K562 (cell line): ENCODE data around the gene DDR1. TPM values are rescaled to one million over a fixed set of nuclear protein-coding genes. Genes with fewer than 3 reads are reported as not detected.

Source experiments
- ADNP ChIP-seq: fragments of 200-800 bp; sonication (Bioruptor generic); IDR thresholded peaks from 2 replicates; pipeline ENCODE4 v1.6.1; 2016; ENCODE audit warnings: missing genetic modification characterization, missing compliant biosample characterization
- ARID3A ChIP-seq: IDR thresholded peaks from 2 replicates; pipeline ENCODE4 v1.6.1; 2012; ENCODE audit warnings: low read depth, low read length, improper control_type of control experiment, borderline replicate concordance
- CBX1 ChIP-seq: sonication (generic); IDR thresholded peaks from 2 replicates; pipeline ENCODE4 v1.6.1; 2016; ENCODE audit warnings: antibody characterized with exemption, low read depth, mild to moderate bottlenecking
- CREB3 ChIP-seq: fragments of 450-650 bp; conservative IDR thresholded peaks from 2 replicates; pipeline ENCODE4 v1.6.1; 2016; ENCODE audit warnings: missing genetic modification characterization, low read depth, mild to moderate bottlenecking, missing compliant biosample characterization, moderate library complexity
- CREB5 ChIP-seq: fragments of 250-450 bp; sonication (Bioruptor Pico); IDR thresholded peaks from 2 replicates; pipeline ENCODE4 v1.5.0; 2020; ENCODE audit warnings: mild to moderate bottlenecking
- FOSL1 ChIP-seq: fragments of 200-800 bp; sonication (Bioruptor generic); conservative IDR thresholded peaks from 2 replicates; pipeline ENCODE4 v1.6.1; 2016; ENCODE audit warnings: missing genetic modification characterization, missing compliant biosample characterization
- IRF1 ChIP-seq: sonication (generic); formaldehyde crosslinking; IDR thresholded peaks from 2 replicates; pipeline ENCODE4 v1.8.0; 2022; ENCODE audit warnings: missing genetic modification reagents, mild to moderate bottlenecking, borderline replicate concordance
- KAT7 ChIP-seq: sonication (generic); formaldehyde crosslinking; IDR thresholded peaks from 2 replicates; pipeline ENCODE4 v1.8.0; 2022; ENCODE audit warnings: missing genetic modification reagents, mild to moderate bottlenecking, borderline replicate concordance
- MTA3 ChIP-seq: fragments of 450-650 bp; formaldehyde crosslinking; IDR thresholded peaks from 2 replicates; pipeline ENCODE4 v1.6.1; 2017; ENCODE audit warnings: mild to moderate bottlenecking, borderline replicate concordance
- NR2C2 ChIP-seq, 2 experiments: fragments of 200-800 bp in 1 of 2; sonication (Bioruptor generic) in 1 of 2; sonication (generic) in 1 of 2; formaldehyde crosslinking in 1 of 2; IDR thresholded peaks; 2 replicates each; pipeline versions ENCODE4 v1.6.1 to v1.8.0; 2016 to 2022; ENCODE audit warnings: mild to moderate bottlenecking in 1 of 2, missing compliant biosample characterization in 1 of 2, missing genetic modification characterization in 1 of 2, missing genetic modification reagents in 1 of 2
- RAD51 ChIP-seq: fragments of 450-650 bp; IDR thresholded peaks from 2 replicates; pipeline ENCODE4 v1.7.1; 2016; ENCODE audit warnings: low read depth, mild to moderate bottlenecking, borderline replicate concordance
- RBM15 ChIP-seq: fragments of 200-400 bp; formaldehyde crosslinking; IDR thresholded peaks from 2 replicates; pipeline ENCODE4 v1.6.1; 2018; ENCODE audit warnings: mild to moderate bottlenecking, low read length, moderate library complexity; ENCODE audit not compliant: insufficient read depth
- SIRT6 ChIP-seq: IDR thresholded peaks from one replicate; pipeline ENCODE4 v1.6.1; 2012; ENCODE audit warnings: low read depth, mild to moderate bottlenecking, control low read depth, inconsistent platforms, low read length, moderate library complexity
- SLC30A9 ChIP-seq: fragments of 250-450 bp; sonication (Bioruptor Pico); IDR thresholded peaks from 2 replicates; pipeline ENCODE4 v1.8.0; 2022; ENCODE audit warnings: mild to moderate bottlenecking, moderate library complexity
- TCF7 ChIP-seq: sonication (generic); IDR thresholded peaks from 2 replicates; pipeline ENCODE4 v1.6.1; 2016; ENCODE audit warnings: antibody characterized with exemption, borderline replicate concordance
- THRAP3 ChIP-seq: fragments of 450-650 bp; IDR thresholded peaks from 2 replicates; pipeline ENCODE4 v1.6.1; 2016; ENCODE audit warnings: mild to moderate bottlenecking, inconsistent platforms, borderline replicate concordance
- TOE1 ChIP-seq, 2 experiments: fragments of 450-650 bp in 1 of 2; sonication (generic) in 1 of 2; formaldehyde crosslinking in 1 of 2; IDR thresholded peaks; 2 replicates each; pipeline versions ENCODE4 v1.7.1 to v1.8.0; 2016 to 2022; ENCODE audit warnings: borderline replicate concordance in 2 of 2, mild to moderate bottlenecking in 2 of 2, antibody characterized with exemption in 1 of 2, inconsistent platforms in 1 of 2, low read depth in 1 of 2, missing genetic modification reagents in 1 of 2, moderate library complexity in 1 of 2
- ZFPM2 ChIP-seq: fragments of 250-450 bp; sonication (Bioruptor Pico); IDR thresholded peaks from 2 replicates; pipeline ENCODE4 v1.5.1; 2022; ENCODE audit warnings: mild to moderate bottlenecking
- ZNF175 ChIP-seq: fragments of 200-800 bp; sonication (Bioruptor generic); IDR thresholded peaks from 2 replicates; pipeline ENCODE4 v1.6.1; 2016; ENCODE audit warnings: low read depth, mild to moderate bottlenecking, missing genetic modification characterization, missing compliant biosample characterization
- ZNF551 ChIP-seq: fragments of 250-450 bp; sonication (Bioruptor Pico); IDR thresholded peaks from 2 replicates; pipeline ENCODE4 v1.5.0; 2021; ENCODE audit warnings: mild to moderate bottlenecking, moderate library complexity
- ZNF586 ChIP-seq: fragments of 450-650 bp; formaldehyde crosslinking; conservative IDR thresholded peaks from 2 replicates; pipeline ENCODE4 v1.4.0; 2020; ENCODE audit warnings: mild to moderate bottlenecking, moderate library complexity
- polyA plus RNA-seq, 8 experiments: library from polyadenylated mRNA; depleted of rRNA in 4 of 8; stranded (reverse) in 5 of 8; unstranded in 3 of 8; fragments of >200 nt; fragmentation: Nextera tagmentation in 2 of 8; fragmentation: Illumina TruSeq in 1 of 8; extraction: Ambion mirVana in 2 of 8; extraction: Trizol in 1 of 8; gene quantifications; 2 replicates each; pipeline versions ENCODE4 v1.2.1 to v1.2.3, GENCODE V29; 2011 to 2014; ENCODE audit warnings: inconsistent platforms in 1 of 8, missing spikeins in 1 of 8
- total RNA-seq, 7 experiments: library from RNA; depleted of rRNA in 6 of 7; stranded (reverse); fragments of >200 nt in 6 of 7; fragmentation: Illumina TruSeq in 2 of 7; extraction: Trizol in 2 of 7; gene quantifications; 2 replicates each; pipeline versions ENCODE4 v1.2.1 to v1.2.3, GENCODE V29; 2011 to 2021; ENCODE audit warnings: low replicate concordance in 1 of 7
- TF ChIP-seq, protein P1 (sequence below): sonication (generic); formaldehyde crosslinking; IDR thresholded peaks from 2 replicates; pipeline ENCODE4 v1.8.0; 2022; ENCODE audit warnings: missing genetic modification reagents, mild to moderate bottlenecking, moderate library complexity, borderline replicate concordance

DDR1 gene
- total and polyA plus RNA-seq, 9 of the 15 experiments (the other 6 are each of a cell fraction or from before 2014, with no cell fraction given), result 1.4 to 44.6 (median 12.2) TPM

DNA sequence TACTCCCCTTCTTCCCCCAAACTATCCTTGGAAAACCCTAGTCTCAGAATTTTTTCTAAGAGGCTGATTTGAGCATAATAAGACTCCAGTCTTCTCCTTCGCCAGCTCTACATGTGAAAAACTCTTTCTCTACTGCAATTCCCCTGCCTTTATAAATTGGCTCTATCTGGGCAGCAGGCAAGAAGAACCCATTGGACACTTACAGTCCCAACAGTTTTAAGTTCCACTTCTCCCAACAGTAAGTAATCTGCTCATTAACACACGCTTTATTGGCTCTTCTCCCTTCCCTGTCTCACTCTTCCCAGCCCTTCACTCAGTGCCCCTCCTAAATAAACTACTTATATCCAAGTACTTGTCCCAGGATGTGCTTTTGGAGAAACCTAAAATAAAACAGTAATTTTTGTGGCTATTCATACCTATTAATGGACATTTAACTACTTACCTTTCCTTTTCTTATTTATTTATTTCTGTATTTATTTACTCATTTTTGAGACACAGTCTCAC is 11.1 kb upstream of the DDR1 start (continued):
- TF ChIP-seq, protein P1, sequence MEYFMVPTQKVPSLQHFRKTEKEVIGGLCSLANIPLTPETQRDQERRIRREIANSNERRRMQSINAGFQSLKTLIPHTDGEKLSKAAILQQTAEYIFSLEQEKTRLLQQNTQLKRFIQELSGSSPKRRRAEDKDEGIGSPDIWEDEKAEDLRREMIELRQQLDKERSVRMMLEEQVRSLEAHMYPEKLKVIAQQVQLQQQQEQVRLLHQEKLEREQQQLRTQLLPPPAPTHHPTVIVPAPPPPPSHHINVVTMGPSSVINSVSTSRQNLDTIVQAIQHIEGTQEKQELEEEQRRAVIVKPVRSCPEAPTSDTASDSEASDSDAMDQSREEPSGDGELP (CRISPR knock-in tag), result no peak
- TF ChIP-seq ADNP (tag), result 0 out of 2 replicates have a peak, but pooled peaks have one; percentile 15
- TF ChIP-seq ARID3A, result no peak
- TF ChIP-seq KAT7, result no peak
- no peak for TF ChIP-seq ZNF551 (CRISPR knock-in tag)
- TF ChIP-seq CREB5 (CRISPR knock-in tag), result no peak
- no peak for TF ChIP-seq SIRT6
- no peak for TF ChIP-seq ZNF175 (CRISPR knock-in tag)
- TF ChIP-seq TOE1 (IDR thresholded peaks at IDR 0.05; ENCODE audit: borderline replicate concordance), result no peak
- TF ChIP-seq TOE1 (CRISPR knock-in tag; IDR thresholded peaks at IDR 0.05; ENCODE audit: borderline replicate concordance, low read depth), result no peak
- TF ChIP-seq MTA3, result no peak
- no peak for TF ChIP-seq ZFPM2
- TF ChIP-seq CREB3 (tag), result no peak
- no peak for TF ChIP-seq RBM15
- no peak for TF ChIP-seq NR2C2 (CRISPR knock-in tag; IDR thresholded peaks at IDR 0.05)
- TF ChIP-seq NR2C2 (tag; IDR thresholded peaks at IDR 0.05), result no peak
- TF ChIP-seq IRF1, result no peak
- no peak for TF ChIP-seq ZNF586 (CRISPR knock-in tag)
- no peak for TF ChIP-seq SLC30A9 (CRISPR knock-in tag)
- TF ChIP-seq TCF7, result no peak
- TF ChIP-seq THRAP3, result no peak
- no peak for TF ChIP-seq RAD51
- TF ChIP-seq CBX1, result no peak
- TF ChIP-seq FOSL1 (tag), result peak; percentile 44; the same call in 1 of the 2 replicates
